Measurements from ENCODE around the gene SNX13. TPM values are rescaled to one million over a fixed set of nuclear protein-coding genes. Genes with fewer than 3 reads are reported as not detected.

Gene SNX13
- total and polyA plus RNA-seq, 12 donors: 7.1 to 57.7 (median 44.6) TPM

GRCh38 chr7:17937506-17938120 lies 2.7 kb downstream of the SNX13 start:
- Histone ChIP-seq H3K27me3 (no peaks in the 10 kb centered on the region), H3K27ac (peak overlapping the region in 2 of 10 donors; percentile 7 to 98), H3K9me3 (no peaks in the 10 kb centered on the region), H3K4me3 (peak overlapping the region in 5 of 10 donors; percentile 80 to 95 (median 89)), H3K36me3 (no peaks in the 10 kb centered on the region), H3K4me1 (peaks cover 0 to 74% (median 58%) of the 10 kb centered on the region in 9 donors)
- TF ChIP-seq CTCF (IDR thresholded peaks at IDR 0.05): no peak
- intact Hi-C loops (cut with DNase I): no loop called here
- DNase-seq (no peak), ATAC-seq (no peak)
- 79 to 98% methylated on average over 1 to 2 of the region's 2 CpGs for WGBS, 2 donors

- H3K4me1 ChIP-seq: peaks cover 0 to 83% (median 66%) of the 10 kb centered on the region in 9 donors
- intact Hi-C loops (cut with DNase I): no loop called here
Observed at GRCh38 chr7:17936321-17936720, 4.0 kb downstream of the SNX13 start.

GRCh38 chr7:17934612-17935240 lies 5.6 kb downstream of the SNX13 start:
- WGBS, 2 donors: 87 to 94% methylated on average over 2 of the region's 2 CpGs
- Histone ChIP-seq H3K4me1 (peaks cover 0 to 97% (median 77%) of the 10 kb centered on the region in 9 donors), H3K4me3 (no peak overlapping the region), H3K9me3 (no peaks in the 10 kb centered on the region), H3K36me3 (no peaks in the 10 kb centered on the region), H3K27me3 (no peaks in the 10 kb centered on the region), H3K27ac (no peak overlapping the region)
- DNase-seq (no peak), ATAC-seq (no peak)
- no peak for TF ChIP-seq CTCF (IDR thresholded peaks at IDR 0.05)
- intact Hi-C loops (cut with DNase I): no loop called here

More at GRCh38 chr7:17936321-17936720, 4.0 kb downstream of the SNX13 start:
- TF ChIP-seq CTCF (IDR thresholded peaks at IDR 0.05): no peak
- Histone ChIP-seq H3K36me3 (no peaks in the 10 kb centered on the region), H3K4me3 (no peak overlapping the region), H3K9me3 (no peaks in the 10 kb centered on the region), H3K27me3 (no peaks in the 10 kb centered on the region), H3K27ac (no peak overlapping the region)
- ATAC-seq: no peak
- 37 to 46% methylated on average over 1 of the region's 1 CpG for WGBS, 2 donors
- DNase-seq: no peak

- DNase-seq (no peak), ATAC-seq (no peak)
- Histone ChIP-seq H3K9me3 (no peaks in the 10 kb centered on the region), H3K27me3 (no peaks in the 10 kb centered on the region), H3K27ac (no peak overlapping the region), H3K36me3 (no peaks in the 10 kb centered on the region), H3K4me1 (peaks cover 0 to 100% (median 80%) of the 10 kb centered on the region in 9 donors), H3K4me3 (no peak overlapping the region)
- intact Hi-C loops (cut with DNase I): no loop called here
- WGBS, 2 donors: 47 to 48% methylated on average over 2 of the region's 2 CpGs
- TF ChIP-seq CTCF (IDR thresholded peaks at IDR 0.05): no peak
Observed at GRCh38 chr7:17934094-17934493, 6.2 kb downstream of the SNX13 start.
